H9 (cell line): ENCODE data around the gene CHCHD3. TPM values are rescaled to one million over a fixed set of nuclear protein-coding genes. Genes with fewer than 3 reads are reported as not detected.

Source experiments
- DNase-seq: peaks from one replicate; pipeline ENCODE4 v3.0.0-alpha.2; 2017
- H2AFZ ChIP-seq: one replicate; pipeline ENCODE4 v1.6.1; 2013; ENCODE audit warnings: mild to moderate bottlenecking, low read length, control low read depth, moderate library complexity
- H2AK5ac ChIP-seq: 2 replicates; pipeline ENCODE4 v1.6.1; 2013; ENCODE audit warnings: low read length, control low read depth, mixed read lengths; ENCODE audit not compliant: insufficient read length
- H2BK120ac ChIP-seq: one replicate; pipeline ENCODE4 v1.6.1; 2013; ENCODE audit warnings: low read depth, mild to moderate bottlenecking, low read length, control low read depth, inconsistent platforms; ENCODE audit not compliant: poor library complexity, severe bottlenecking
- H2BK12ac ChIP-seq: 2 replicates; pipeline ENCODE4 v1.6.1; 2013; ENCODE audit warnings: low read length, control low read depth, mixed read lengths, low read depth; ENCODE audit not compliant: insufficient read length
- H2BK15ac ChIP-seq: 2 replicates; pipeline ENCODE4 v1.6.1; 2013; ENCODE audit warnings: low read depth, low read length, control low read depth
- H2BK20ac ChIP-seq: one replicate; pipeline ENCODE4 v1.6.1; 2013; ENCODE audit warnings: low read depth, mild to moderate bottlenecking, low read length, control low read depth, inconsistent platforms; ENCODE audit not compliant: poor library complexity, severe bottlenecking
- H2BK5ac ChIP-seq: 2 replicates; pipeline ENCODE4 v1.6.1; 2013; ENCODE audit warnings: low read length, control low read depth, mixed read lengths; ENCODE audit not compliant: insufficient read length
- H3K14ac ChIP-seq: 2 replicates; pipeline ENCODE4 v1.6.1; 2013; ENCODE audit warnings: low read length, control low read depth; ENCODE audit not compliant: insufficient read depth
- H3K18ac ChIP-seq: 2 replicates; pipeline ENCODE4 v1.6.1; 2013; ENCODE audit warnings: low read depth, mild to moderate bottlenecking, mixed read lengths, low read length, control low read depth; ENCODE audit not compliant: insufficient read length
- H3K23ac ChIP-seq: 2 replicates; pipeline ENCODE4 v1.6.1; 2013; ENCODE audit warnings: low read length, control low read depth, mixed read lengths, low read depth; ENCODE audit not compliant: insufficient read length
- H3K23me2 ChIP-seq: 2 replicates; pipeline ENCODE4 v1.6.1; 2013; ENCODE audit warnings: low read depth, mild to moderate bottlenecking, mixed read lengths, low read length, control low read depth; ENCODE audit not compliant: insufficient read length, poor library complexity, severe bottlenecking
- H3K27ac ChIP-seq: 2 replicates; pipeline ENCODE4 v1.5.1; 2013; ENCODE audit warnings: low read length, control low read depth, mixed read lengths, low read depth; ENCODE audit not compliant: insufficient read length
- H3K27me3 ChIP-seq: 2 replicates; pipeline ENCODE4 v1.6.1; 2013; ENCODE audit warnings: low read length, control low read depth, inconsistent platforms; ENCODE audit not compliant: insufficient read depth
- H3K4ac ChIP-seq: 2 replicates; pipeline ENCODE4 v1.6.1; 2013; ENCODE audit warnings: low read depth, mild to moderate bottlenecking, control low read depth, inconsistent platforms, low read length, moderate library complexity
- H3K4me1 ChIP-seq: 2 replicates; pipeline ENCODE4 v1.6.1; 2013; ENCODE audit warnings: low read length, control low read depth, inconsistent platforms; ENCODE audit not compliant: insufficient read depth
- H3K4me2 ChIP-seq: 2 replicates; pipeline ENCODE4 v1.6.1; 2013; ENCODE audit warnings: low read length, control low read depth, mixed read lengths; ENCODE audit not compliant: insufficient read length, insufficient read depth
- H3K56ac ChIP-seq: 2 replicates; pipeline ENCODE4 v1.6.1; 2013; ENCODE audit warnings: low read depth, mild to moderate bottlenecking, mixed read lengths, low read length, control low read depth; ENCODE audit not compliant: insufficient read length
- H3K79me1 ChIP-seq: 2 replicates; pipeline ENCODE4 v1.6.1; 2013; ENCODE audit warnings: low read depth, mild to moderate bottlenecking, moderate library complexity, low read length, control low read depth, inconsistent platforms; ENCODE audit not compliant: insufficient read depth, poor library complexity, severe bottlenecking
- H3K79me2 ChIP-seq: 2 replicates; pipeline ENCODE4 v1.6.1; 2013; ENCODE audit warnings: low read length, control low read depth, inconsistent platforms; ENCODE audit not compliant: insufficient read depth
- H3K9ac ChIP-seq: 2 replicates; pipeline ENCODE4 v1.6.1; 2013; ENCODE audit warnings: low read length, control low read depth, mixed read lengths; ENCODE audit not compliant: insufficient read length; ENCODE audit errors: extremely low read depth
- H3K9me3 ChIP-seq: one replicate; pipeline ENCODE4 v1.6.1; 2013; ENCODE audit warnings: low read depth, low read length, inconsistent platforms; ENCODE audit not compliant: control insufficient read depth
- H3T11ph ChIP-seq: one replicate; pipeline ENCODE4 v1.6.1; 2013; ENCODE audit warnings: mild to moderate bottlenecking, low read length, control low read depth, inconsistent platforms
- H4K20me1 ChIP-seq: one replicate; pipeline ENCODE4 v1.6.1; 2013; ENCODE audit not compliant: control insufficient read depth, insufficient read length, insufficient read depth
- H4K5ac ChIP-seq: 2 replicates; pipeline ENCODE4 v1.6.1; 2013; ENCODE audit warnings: low read depth, mild to moderate bottlenecking, mixed read lengths, low read length, control low read depth; ENCODE audit not compliant: insufficient read length
- H4K8ac ChIP-seq: replicated peaks from 2 replicates; pipeline ENCODE4 v1.6.1; 2013; ENCODE audit warnings: low read length, control low read depth, mixed read lengths, low read depth; ENCODE audit not compliant: insufficient read length
- H4K91ac ChIP-seq: 2 replicates; pipeline ENCODE4 v1.6.1; 2013; ENCODE audit warnings: low read depth, mild to moderate bottlenecking, moderate library complexity, mixed read lengths, low read length, control low read depth; ENCODE audit not compliant: insufficient read length
- H3K27ac Mint-ChIP-seq, 3 experiments: 2 replicates in 2 of 3; 3 replicates in 1 of 3; pipeline ENCODE4 v1.8.0; 2020 to 2021; ENCODE audit warnings: mixed read lengths in 3 of 3, mild to moderate bottlenecking in 1 of 3, moderate library complexity in 1 of 3
- H3K27me3 Mint-ChIP-seq: 2 replicates; pipeline ENCODE4 v1.8.0; 2021; ENCODE audit warnings: low read depth, mild to moderate bottlenecking, moderate library complexity, mixed read lengths
- H3K36me3 Mint-ChIP-seq, 3 experiments: 2 replicates in 2 of 3; 3 replicates in 1 of 3; pipeline ENCODE4 v1.8.0; 2020 to 2021; ENCODE audit warnings: low read depth in 3 of 3, mixed read lengths in 3 of 3; ENCODE audit not compliant: insufficient read depth in 1 of 3
- H3K4me1 Mint-ChIP-seq, 2 experiments: 2 replicates each; pipeline ENCODE4 v1.8.0; 2020; ENCODE audit warnings: mixed read lengths in 2 of 2
- H3K4me3 Mint-ChIP-seq, 2 experiments: 2 replicates in 1 of 2; 3 replicates in 1 of 2; pipeline ENCODE4 v1.8.0; 2020 to 2021; ENCODE audit warnings: mild to moderate bottlenecking in 2 of 2, mixed read lengths in 2 of 2, moderate library complexity in 1 of 2
- H3K9me3 Mint-ChIP-seq, 2 experiments: 2 replicates in 1 of 2; 3 replicates in 1 of 2; pipeline ENCODE4 v1.8.0; 2020; ENCODE audit warnings: mild to moderate bottlenecking in 2 of 2, mixed read lengths in 2 of 2, moderate library complexity in 1 of 2
- CTCF ChIP-seq: fragments of 200-600 bp; sonication (generic); conservative IDR thresholded peaks from 3 replicates; pipeline ENCODE4 v1.8.0; 2021; ENCODE audit warnings: antibody characterized with exemption, mild to moderate bottlenecking
- WGBS: extraction: QIAGEN DNeasy Blood & Tissue Kit; methylation state at CpG from one replicate; pipeline ENCODE4 v1.1.7; 2013; ENCODE audit warnings: missing lambda C conversion rate, low lambda C conversion rate, mixed read lengths; ENCODE audit not compliant: insufficient read length; ENCODE audit errors: extremely low coverage; 5-methylcytosine and 5-hydroxymethylcytosine counted together
- total RNA-seq: library from RNA; stranded (reverse); gene quantifications from 2 replicates; pipeline ENCODE4 v1.2.1, GENCODE V29; 2021

The CHCHD3 gene
- total RNA-seq, 1 experiment from 2014 or later = 104 TPM

DNA sequence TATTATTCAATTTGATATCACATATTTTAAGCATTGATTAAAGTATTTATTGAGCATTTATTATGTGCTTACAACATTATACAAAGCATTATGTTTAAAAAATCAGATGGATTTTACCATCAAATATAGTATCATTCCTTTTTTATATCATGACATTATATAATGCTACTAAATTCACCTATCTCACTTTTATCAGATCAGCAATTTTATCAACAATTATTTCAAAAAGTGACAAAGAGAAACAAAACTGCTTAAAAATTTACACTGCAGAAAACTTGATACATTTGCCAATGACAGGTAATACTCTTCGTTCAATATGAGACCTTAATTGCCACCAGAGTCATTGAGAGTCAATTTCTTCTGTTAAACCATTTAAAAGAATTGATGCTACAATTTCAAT lies 82.0 kb downstream of the CHCHD3 start:
- WGBS = no CpG with 5 or more reads among the region's 1 CpG
- no peak overlapping the region for H2BK120ac ChIP-seq
- Mint-ChIP-seq H3K4me1 (peaks cover 53 to 60% of the 10 kb centered on the region in 2 experiments), H3K27me3 (no peaks in the 10 kb centered on the region), H3K27ac (peak overlapping the region in 1 of 3 experiments; percentile 16; a peak in 1 of 7 replicates), H3K9me3 (no peaks in the 10 kb centered on the region), H3K4me3 (no peak overlapping the region), H3K36me3 (no peaks in the 10 kb centered on the region)
- H4K5ac ChIP-seq = no peak overlapping the region
- no peaks in the 10 kb centered on the region for H3K27me3 ChIP-seq
- H4K20me1 ChIP-seq = no peaks in the 10 kb centered on the region
- no peak overlapping the region for H2BK12ac ChIP-seq
- no peak overlapping the region for H2BK20ac ChIP-seq
- H3T11ph ChIP-seq = no peak overlapping the region
- no peak overlapping the region for H3K4ac ChIP-seq
- H4K91ac ChIP-seq = no peak overlapping the region
- peaks cover 7% of the 10 kb centered on the region for H3K79me1 ChIP-seq
- no peaks in the 10 kb centered on the region for H3K23me2 ChIP-seq
- no peak overlapping the region for H3K23ac ChIP-seq
- H3K79me2 ChIP-seq = peaks cover 14% of the 10 kb centered on the region; the same call in 1 of the 2 replicates
- no peak overlapping the region for H3K4me2 ChIP-seq
- no peak overlapping the region for H3K14ac ChIP-seq
- no peak overlapping the region for H2AFZ ChIP-seq
- no peak overlapping the region for H3K27ac ChIP-seq
- H2AK5ac ChIP-seq = no peak overlapping the region
- no peaks in the 10 kb centered on the region for H3K9me3 ChIP-seq
- H4K8ac ChIP-seq = no peak overlapping the region
- H3K18ac ChIP-seq = no peak overlapping the region
- TF ChIP-seq CTCF = no peak
- H3K56ac ChIP-seq = no peak overlapping the region
- H2BK15ac ChIP-seq = no peak overlapping the region
- H3K9ac ChIP-seq = no peak overlapping the region
- no peak for DNase-seq
- H2BK5ac ChIP-seq = no peak overlapping the region
- H3K4me1 ChIP-seq = peaks cover 2% of the 10 kb centered on the region; the same call in 1 of the 2 replicates
